ENCODE results near the gene FRAS1.

Gene FRAS1

GRCh38 chr4:78022517-78022916 is 34.6 kb upstream of the FRAS1 start:
- no peak for TF ChIP-seq CTCF (IDR thresholded peaks at IDR 0.05; ENCODE audit: control extremely low read depth, extremely low read depth, low read depth, missing control alignments)
- no peak for DNase-seq (ENCODE audit: extremely low spot score)
- ChIA-PET CTCF (interaction anchor here (1.4 kb wide), 1 partner anchor 24 kb away, joined by 3 read pairs; no protein-coding TSS in a partner anchor), POLR2A (no interaction called here)

- TF ChIP-seq CTCF (IDR thresholded peaks at IDR 0.05; ENCODE audit: control extremely low read depth, extremely low read depth, low read depth, missing control alignments): no peak
- POLR2A ChIA-PET: no interaction called here
- no peak for DNase-seq (ENCODE audit: extremely low spot score)
- CTCF ChIA-PET: no interaction called here
Measured at GRCh38 chr4:78024085-78024484, 33.0 kb upstream of the FRAS1 start.

- no peak for TF ChIP-seq CTCF (IDR thresholded peaks at IDR 0.05; ENCODE audit: control extremely low read depth, extremely low read depth, low read depth, missing control alignments)
- POLR2A ChIA-PET: no interaction called here
- CTCF ChIA-PET: no interaction called here
- DNase-seq (ENCODE audit: extremely low spot score): no peak
Measured at GRCh38 chr4:78024576-78025091, 32.5 kb upstream of the FRAS1 start.

- ChIA-PET CTCF (interaction anchor here (1.0 to 1.2 kb wide), 3 partner anchors 13 to 40 kb away, joined by 3 to 4 read pairs (median 3); no protein-coding TSS in a partner anchor), POLR2A (no interaction called here)
- no peak for DNase-seq (ENCODE audit: extremely low spot score)
- no peak for TF ChIP-seq CTCF (IDR thresholded peaks at IDR 0.05; ENCODE audit: control extremely low read depth, extremely low read depth, low read depth, missing control alignments)
Measured at GRCh38 chr4:78031417-78031950, 25.6 kb upstream of the FRAS1 start.

GRCh38 chr4:78032446-78032845 is 24.7 kb upstream of the FRAS1 start:
- ChIA-PET POLR2A (no interaction called here), CTCF (no interaction called here)
- DNase-seq (ENCODE audit: extremely low spot score): no peak
- no peak for TF ChIP-seq CTCF (IDR thresholded peaks at IDR 0.05; ENCODE audit: control extremely low read depth, extremely low read depth, low read depth, missing control alignments)

GRCh38 chr4:78032929-78033328 is 24.2 kb upstream of the FRAS1 start:
- no peak for DNase-seq (ENCODE audit: extremely low spot score)
- TF ChIP-seq CTCF (IDR thresholded peaks at IDR 0.05; ENCODE audit: control extremely low read depth, extremely low read depth, low read depth, missing control alignments): no peak
- POLR2A ChIA-PET: no interaction called here
- CTCF ChIA-PET: no interaction called here
